GM12878 (cell line): Measurements from ENCODE around the gene VPS54. TPM values are rescaled to one million over a fixed set of nuclear protein-coding genes. Genes with fewer than 3 reads are reported as not detected.

ENCODE experiments used
- ATAC-seq: fragments of 200-7000 bp; cut with Tn5 transposase; 3 replicates; pipeline ENCODE4 v1.9.1; 2020; ENCODE audit warnings: mild to moderate bottlenecking, moderate library complexity
- BruUV-seq: library from RNA; stranded (reverse); fragments of 400-500 nt; replicated peaks from 2 replicates; lab custom pipeline; 2021; lab: Mats Ljungman, UMichigan
- CTCF ChIA-PET: fragments of 300-600 bp; sonication (Branson Sonifier 250); formaldehyde crosslinking; extraction: SDS; loops from one replicate; lab custom pipeline; 2021; ENCODE audit warnings: inconsistent platforms; lab: Yijun Ruan, JAX
- POLR2A ChIA-PET: fragments of 350-600 bp; formaldehyde crosslinking; extraction: SDS; loops from one replicate; lab custom pipeline; 2021; ENCODE audit warnings: inconsistent platforms; lab: Charles Lee
- RAD21 ChIA-PET: fragments of 300-600 bp; sonication (Branson Sonifier 250); formaldehyde crosslinking; loops from one replicate; lab custom pipeline; 2023; ENCODE audit warnings: antibody characterized with exemption; ENCODE audit not compliant: unreplicated experiment; lab: Charles Lee
- SMC1A ChIA-PET: fragments of 300-600 bp; sonication (Branson Sonifier 250); formaldehyde crosslinking; loops from one replicate; lab custom pipeline; 2023; ENCODE audit not compliant: unreplicated experiment, uncharacterized antibody; lab: Charles Lee
- DNase-seq: peaks from one replicate; pipeline ENCODE4 v3.0.0-alpha.2; 2011; ENCODE audit warnings: low read depth, low spot score
- FAIRE-seq: peaks from 3 replicates; lab custom pipeline; 2011; peaks lifted over from hg19 to GRCh38; lab: Jason Lieb, UNC
- H2AFZ ChIP-seq: 2 replicates; pipeline ENCODE4 v1.6.0; 2011; ENCODE audit warnings: low read depth, low read length, control low read depth; ENCODE audit not compliant: control insufficient read depth
- H3K27ac ChIP-seq: 2 replicates; pipeline ENCODE4 v1.5.1; 2011; ENCODE audit warnings: control low read depth; ENCODE audit not compliant: control insufficient read depth, insufficient read depth
- H3K27me3 ChIP-seq, 2 experiments: replicated peaks in 1 of 2; 2 replicates each; pipeline versions ENCODE4 v1.6.0 to v1.6.1; 2011; ENCODE audit warnings: low read length in 1 of 2; ENCODE audit not compliant: control insufficient read depth in 2 of 2, insufficient read depth in 2 of 2
- H3K36me3 ChIP-seq, 2 experiments: 2 replicates each; pipeline ENCODE4 v1.5.1; 2011; ENCODE audit warnings: low read length in 1 of 2; ENCODE audit not compliant: control insufficient read depth in 2 of 2, insufficient read depth in 2 of 2
- H3K4me1 ChIP-seq: 2 replicates; pipeline ENCODE4 v1.6.1; 2011; ENCODE audit warnings: mild to moderate bottlenecking, low read length, moderate library complexity, mixed read lengths; ENCODE audit not compliant: control insufficient read depth, insufficient read depth
- H3K4me2 ChIP-seq: 2 replicates; pipeline ENCODE4 v1.6.0; 2011; ENCODE audit warnings: control low read depth; ENCODE audit not compliant: control insufficient read depth, insufficient read depth
- H3K4me3 ChIP-seq: fragments of 200-600 bp; sonication (generic); 2 replicates; pipeline ENCODE4 v1.5.1; 2016
- H3K79me2 ChIP-seq: 2 replicates; pipeline ENCODE4 v1.6.0; 2011; ENCODE audit warnings: low read length; ENCODE audit not compliant: control insufficient read depth, insufficient read depth
- H3K9ac ChIP-seq: 2 replicates; pipeline ENCODE4 v1.8.0; 2011; ENCODE audit warnings: low read length, control low read depth, mixed read lengths; ENCODE audit not compliant: control insufficient read depth, insufficient read depth
- H3K9me3 ChIP-seq: replicated peaks from 3 replicates; pipeline ENCODE4 v1.5.1; 2011; ENCODE audit warnings: mild to moderate bottlenecking, low read length; ENCODE audit not compliant: control insufficient read depth, insufficient read depth
- H4K20me1 ChIP-seq: 2 replicates; pipeline ENCODE4 v1.6.0; 2011; ENCODE audit not compliant: control insufficient read depth, insufficient read depth
- CREM ChIP-seq: IDR thresholded peaks from 2 replicates; pipeline ENCODE4 v1.6.1; 2014; ENCODE audit warnings: antibody characterized with exemption, low read depth
- FOS ChIP-seq: IDR thresholded peaks from 3 replicates; pipeline ENCODE4 v1.6.1; 2011; ENCODE audit warnings: borderline replicate concordance; ENCODE audit not compliant: insufficient read length; ENCODE audit errors: extremely low read depth
- GABPA ChIP-seq: IDR thresholded peaks from 2 replicates; pipeline ENCODE4 v1.6.1; 2014; ENCODE audit warnings: antibody characterized with exemption, low read depth, mild to moderate bottlenecking, inconsistent platforms
- NBN ChIP-seq: fragments of 450-650 bp; IDR thresholded peaks from 2 replicates; pipeline ENCODE4 v1.6.1; 2016
- NFYB ChIP-seq: IDR thresholded peaks from 2 replicates; pipeline ENCODE4 v1.6.1; 2011; ENCODE audit warnings: low read depth, mild to moderate bottlenecking, low read length, improper control_type of control experiment, moderate library complexity; ENCODE audit not compliant: insufficient read depth
- POLR2AphosphoS5 ChIP-seq: IDR thresholded peaks from 2 replicates; pipeline ENCODE4 v1.6.1; 2011; ENCODE audit warnings: mild to moderate bottlenecking, low read length, inconsistent platforms
- POU2F2 ChIP-seq: IDR thresholded peaks from 3 replicates; pipeline ENCODE4 v1.6.1; 2011; ENCODE audit warnings: low read depth, mild to moderate bottlenecking, low read length, borderline replicate concordance
- RAD51 ChIP-seq: fragments of 450-650 bp; IDR thresholded peaks from 2 replicates; pipeline ENCODE4 v1.6.1; 2016; ENCODE audit warnings: moderate library complexity, mild to moderate bottlenecking, inconsistent platforms
- RCOR1 ChIP-seq: conservative IDR thresholded peaks from 2 replicates; pipeline ENCODE4 v1.6.1; 2012; ENCODE audit warnings: low read depth, low read length, improper control_type of control experiment
- SIX5 ChIP-seq: IDR thresholded peaks from 2 replicates; pipeline ENCODE4 v1.6.1; 2011; ENCODE audit warnings: mild to moderate bottlenecking, low read depth, low read length, moderate library complexity; ENCODE audit not compliant: severe bottlenecking
- SUPT20H ChIP-seq: IDR thresholded peaks from 2 replicates; pipeline ENCODE4 v1.6.1; 2011; ENCODE audit warnings: low read depth, mild to moderate bottlenecking, low read length, moderate library complexity, borderline replicate concordance; ENCODE audit not compliant: control insufficient read depth
- WGBS: methylation state at CpG from one replicate; pipeline ENCODE4 v1.1.6; 2016; ENCODE audit warnings: low lambda C conversion rate; ENCODE audit not compliant: insufficient replicate concordance, insufficient coverage; ENCODE audit errors: missing lambda C conversion rate; 5-methylcytosine and 5-hydroxymethylcytosine counted together
- in situ Hi-C: fragments of 300-500 bp; cut with MboI; formaldehyde crosslinking; loops from 9 replicates; pipeline ENCODE4 v1.14.3; 2018; ENCODE audit warnings: mixed read lengths
- intact Hi-C: fragments of 100-400 bp; cut with micrococcal nuclease; formaldehyde crosslinking; loops from one replicate; pipeline ENCODE4 v1.14.2; 2022; ENCODE audit not compliant: unreplicated experiment
- polyA plus RNA-seq, 11 experiments: library from polyadenylated mRNA; depleted of rRNA in 4 of 11; unstranded in 6 of 11; stranded (reverse) in 5 of 11; fragments of >200 nt; fragmentation: Nextera tagmentation in 4 of 11; fragmentation: Illumina TruSeq in 1 of 11; extraction: Ambion mirVana in 4 of 11; extraction: Trizol in 1 of 11; gene quantifications; 1 replicate in 1 of 11; 2 replicates in 10 of 11; pipeline versions ENCODE4 v1.2.1 to v1.2.3, GENCODE V29; 2011 to 2016; ENCODE audit warnings: inconsistent platforms in 2 of 11, missing spikeins in 2 of 11, low read depth in 1 of 11
- total RNA-seq, 4 experiments: library from RNA; depleted of rRNA in 3 of 4; stranded (reverse); fragments of >200 nt in 3 of 4; fragmentation: Illumina TruSeq in 1 of 4; extraction: Trizol in 1 of 4; gene quantifications; 2 replicates each; pipeline versions ENCODE4 v1.2.1 to v1.2.3, GENCODE V29; 2013 to 2021

Gene VPS54
- total and polyA plus RNA-seq, 10 of the 15 experiments (the other 5 are each of a cell fraction or from before 2014, with no cell fraction given): 1.6 to 16.2 (median 9.3) TPM

DNA sequence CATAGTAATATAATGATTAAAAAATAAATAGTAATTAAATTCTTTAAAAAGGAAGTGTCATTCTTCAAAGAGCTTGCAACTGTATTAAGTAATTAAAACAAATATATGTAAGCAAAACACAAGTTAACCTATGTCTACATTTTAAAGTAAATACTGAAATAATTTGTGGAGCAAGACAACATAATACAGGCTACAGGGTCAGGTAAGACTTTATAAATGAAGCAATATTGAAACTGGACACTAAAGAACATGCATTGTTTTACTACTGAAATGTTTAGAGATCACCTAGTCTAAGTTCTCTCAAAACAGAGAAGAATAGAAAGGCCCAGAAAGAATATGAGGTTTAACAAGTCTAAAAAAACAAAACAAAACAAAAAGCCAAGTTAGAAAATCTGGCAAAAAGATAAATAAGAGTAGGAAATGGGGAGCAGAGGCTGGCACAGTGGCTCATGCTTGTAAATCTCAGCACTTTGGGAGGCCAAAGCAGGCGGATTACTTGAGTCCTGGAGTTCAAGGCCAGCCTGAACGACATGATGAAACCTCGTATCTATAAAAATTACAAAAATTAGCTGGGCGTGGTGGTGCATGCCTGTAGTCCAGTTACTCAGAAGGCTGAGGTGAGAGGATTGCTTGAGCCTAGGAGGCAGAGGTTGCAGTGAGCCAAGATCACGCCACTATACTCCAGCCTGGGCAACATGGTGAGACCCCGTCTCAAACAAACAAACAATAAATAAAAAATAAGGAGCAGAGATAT lies 34.4 kb downstream of the VPS54 start:
- Histone ChIP-seq H3K4me3 (no peak overlapping the region), H3K4me1 (no peaks in the 10 kb centered on the region), H3K9ac (no peak overlapping the region), H3K27me3 (no peaks in the 10 kb centered on the region), H3K9me3 (no peaks in the 10 kb centered on the region; the same call in 2 of the 3 replicates), H3K4me2 (no peak overlapping the region), H2AFZ (no peak overlapping the region), H3K79me2 (no peaks in the 10 kb centered on the region), H3K27ac (no peak overlapping the region), H4K20me1 (no peaks in the 10 kb centered on the region), H3K36me3 (peaks cover 0 to 3% of the 10 kb centered on the region in 2 experiments; a peak in 1 of 4 replicates)
- SMC1A ChIA-PET: interaction anchor here (0.7 kb wide), 1 partner anchor 347 kb away, joined by 3 read pairs; no protein-coding TSS in a partner anchor
- TF ChIP-seq CREM (no peak), NBN (no peak), POU2F2 (no peak), RCOR1 (no peak), SIX5 (no peak), RAD51 (no peak), SUPT20H (no peak), GABPA (no peak), NFYB (no peak), FOS (no peak), POLR2AphosphoS5 (no peak)
- BruUV-seq: no TSS peak
- intact Hi-C loops: no loop called here
- FAIRE-seq (no peak), DNase-seq (no peak), ATAC-seq (no peak)
- in situ Hi-C loops: no loop called here
- POLR2A ChIA-PET: no interaction called here
- RAD21 ChIA-PET: no interaction called here
- 95% methylated on average over 6 of the region's 6 CpGs for WGBS
- CTCF ChIA-PET: no interaction called here
